ENCODE measurements around the gene TOMM20. TPM values are rescaled to one million over a fixed set of nuclear protein-coding genes. Genes with fewer than 3 reads are reported as not detected.

Gene TOMM20
- total and polyA plus RNA-seq, 2 donors (not counting 1 experiment from before 2014, with no cell fraction given) = 25.0 to 77.3 TPM

DNA sequence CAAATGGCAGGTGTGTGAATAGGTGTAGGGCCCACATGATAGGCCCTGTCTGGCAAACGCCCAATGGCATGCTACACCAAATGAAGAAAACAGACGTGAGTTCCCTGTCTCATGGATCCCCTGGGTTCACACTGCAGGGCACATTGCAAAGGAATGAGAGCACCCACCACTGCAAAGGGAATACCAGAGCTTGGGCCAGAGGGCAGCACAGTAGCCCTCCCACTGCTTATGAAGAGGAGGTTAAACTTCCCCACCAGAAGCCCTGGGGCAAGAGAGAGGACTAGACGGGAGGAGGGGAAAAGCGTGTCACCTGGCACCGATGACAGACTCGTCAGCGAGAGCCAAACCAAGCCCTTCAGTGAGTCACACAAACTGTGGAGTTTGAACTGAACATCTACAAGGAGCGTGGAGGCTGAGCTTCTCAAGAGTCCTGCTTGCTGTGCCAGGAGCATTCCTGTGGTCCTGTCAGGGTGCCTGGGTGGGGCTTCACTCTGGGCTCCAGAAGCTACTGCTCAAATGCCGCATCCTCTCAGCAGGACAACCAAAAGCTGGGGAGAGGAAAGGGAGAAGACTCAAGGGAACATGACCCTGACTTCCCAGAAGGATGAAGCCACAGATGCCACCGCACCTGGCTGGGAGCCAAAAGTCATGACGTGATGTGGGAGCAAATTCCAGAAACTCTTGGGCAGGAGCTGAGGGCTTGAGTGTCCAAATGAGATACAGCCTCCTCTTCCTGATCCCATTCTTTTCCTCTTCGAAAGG lies 61.1 kb downstream of the TOMM20 start:
- intact Hi-C loops (cut with micrococcal nuclease) = no loop called here
- Histone ChIP-seq H3K4me3 (ENCODE audit: control extremely low read depth in 1 of 5, extremely low read depth in 1 of 5, insufficient read depth in 1 of 5, low read depth in 2 of 5, low read length in 4 of 5) (no peak overlapping the region), H2AFZ (ENCODE audit: insufficient read depth, low read depth, low read length, poor library complexity, severe bottlenecking) (no peak overlapping the region), H3K9ac (ENCODE audit: low read length) (no peak overlapping the region), H3K4me1 (ENCODE audit: control insufficient read depth in 2 of 2, insufficient read depth in 2 of 2, low read length in 2 of 2) (peaks cover 7 to 8% of the 10 kb centered on the region in 2 donors), H3K36me3 (replicated peaks in 1 of 2; ENCODE audit: control extremely low read depth in 1 of 2, control insufficient read depth in 1 of 2, extremely low read depth in 1 of 2, insufficient read depth in 2 of 2, low read length in 1 of 2) (no peaks in the 10 kb centered on the region), H3K27ac (ENCODE audit: low read length in 2 of 2) (no peak overlapping the region), H3K9me3 (ENCODE audit: control extremely low read depth in 1 of 3, control insufficient read depth in 2 of 3, insufficient read depth in 1 of 3, low read length in 2 of 3) (no peaks in the 10 kb centered on the region), H3K79me2 (ENCODE audit: control insufficient read depth, insufficient read depth, low read length) (no peaks in the 10 kb centered on the region), H3K4me2 (replicated peaks; ENCODE audit: low read depth, low read length, poor library complexity, severe bottlenecking) (no peak overlapping the region), H3K27me3 (replicated peaks in 1 of 4; ENCODE audit: control extremely low read depth in 1 of 4, control insufficient read depth in 3 of 4, insufficient read depth in 4 of 4, low read length in 3 of 4) (no peaks in the 10 kb centered on the region), H4K20me1 (ENCODE audit: control insufficient read depth, insufficient read depth, low read length, poor library complexity, severe bottlenecking) (no peaks in the 10 kb centered on the region)
- peaks cover 10% of the 10 kb centered on the region for H3K4me1 Mint-ChIP-seq
- no peaks in the 10 kb centered on the region for H3K9me3 Mint-ChIP-seq (ENCODE audit: insufficient read depth)
- no peaks in the 10 kb centered on the region for H3K27me3 Mint-ChIP-seq
- ChIA-PET CTCF (interaction anchor here (1.2 kb wide), 1 partner anchor 343 kb away, joined by 3 read pairs; no protein-coding TSS in a partner anchor), POLR2A (interaction anchor here (0.6 kb wide), 1 partner anchor 37 kb away, joined by 5 read pairs; no protein-coding TSS in a partner anchor)
- 74% methylated on average over 10 of the region's 12 CpGs for WGBS (ENCODE audit: insufficient coverage)
- TF ChIP-seq, protein P1, sequence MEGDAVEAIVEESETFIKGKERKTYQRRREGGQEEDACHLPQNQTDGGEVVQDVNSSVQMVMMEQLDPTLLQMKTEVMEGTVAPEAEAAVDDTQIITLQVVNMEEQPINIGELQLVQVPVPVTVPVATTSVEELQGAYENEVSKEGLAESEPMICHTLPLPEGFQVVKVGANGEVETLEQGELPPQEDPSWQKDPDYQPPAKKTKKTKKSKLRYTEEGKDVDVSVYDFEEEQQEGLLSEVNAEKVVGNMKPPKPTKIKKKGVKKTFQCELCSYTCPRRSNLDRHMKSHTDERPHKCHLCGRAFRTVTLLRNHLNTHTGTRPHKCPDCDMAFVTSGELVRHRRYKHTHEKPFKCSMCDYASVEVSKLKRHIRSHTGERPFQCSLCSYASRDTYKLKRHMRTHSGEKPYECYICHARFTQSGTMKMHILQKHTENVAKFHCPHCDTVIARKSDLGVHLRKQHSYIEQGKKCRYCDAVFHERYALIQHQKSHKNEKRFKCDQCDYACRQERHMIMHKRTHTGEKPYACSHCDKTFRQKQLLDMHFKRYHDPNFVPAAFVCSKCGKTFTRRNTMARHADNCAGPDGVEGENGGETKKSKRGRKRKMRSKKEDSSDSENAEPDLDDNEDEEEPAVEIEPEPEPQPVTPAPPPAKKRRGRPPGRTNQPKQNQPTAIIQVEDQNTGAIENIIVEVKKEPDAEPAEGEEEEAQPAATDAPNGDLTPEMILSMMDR (IDR thresholded peaks at IDR 0.05) = no peak
- no peak overlapping the region for H3K27ac Mint-ChIP-seq
- H3K4me3 Mint-ChIP-seq = no peak overlapping the region
- DNase-seq (no peak), ATAC-seq (ENCODE audit: low read depth) (no peak)

DNA sequence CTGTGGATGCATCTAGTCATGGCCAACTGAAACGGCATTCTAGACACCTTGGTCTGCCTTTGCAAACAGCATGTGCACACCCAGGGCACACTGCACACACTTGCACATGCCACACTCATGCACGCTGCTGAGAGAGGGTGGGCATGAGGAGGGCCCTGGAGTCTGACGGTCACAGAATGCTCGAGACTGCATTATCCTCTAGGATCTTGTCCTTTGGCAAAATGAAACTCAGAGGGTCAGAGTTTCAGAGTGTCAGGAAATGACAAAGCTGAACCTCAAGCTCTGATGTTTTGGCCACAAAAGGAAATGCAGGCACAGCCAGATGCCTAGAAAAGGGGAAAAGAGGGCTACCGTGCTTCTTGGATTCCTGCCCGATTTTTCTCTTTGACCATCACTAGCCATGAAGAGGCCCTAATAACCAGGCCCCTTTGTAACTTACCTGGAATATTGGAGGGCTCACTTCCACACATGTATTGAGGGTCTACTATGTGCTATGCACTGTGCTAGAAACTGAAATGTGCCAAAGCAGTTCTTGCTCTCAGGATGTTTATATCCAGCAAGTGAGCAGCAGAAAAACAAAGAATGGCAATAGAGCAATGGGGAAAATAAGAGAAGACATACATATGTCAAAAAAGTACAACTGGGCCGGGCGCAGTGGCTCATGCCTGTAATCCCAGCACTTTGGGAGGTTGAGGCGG lies 65.4 kb downstream of the TOMM20 start:
- H3K4me3 ChIP-seq (ENCODE audit: control extremely low read depth in 1 of 5, extremely low read depth in 1 of 5, insufficient read depth in 1 of 5, low read depth in 2 of 5, low read length in 4 of 5) = no peak overlapping the region
- peaks cover 7 to 8% of the 10 kb centered on the region in 2 donors for H3K4me1 ChIP-seq (ENCODE audit: control insufficient read depth in 2 of 2, insufficient read depth in 2 of 2, low read length in 2 of 2)
- H3K36me3 ChIP-seq (replicated peaks in 1 of 2; ENCODE audit: control extremely low read depth in 1 of 2, control insufficient read depth in 1 of 2, extremely low read depth in 1 of 2, insufficient read depth in 2 of 2, low read length in 1 of 2) = no peaks in the 10 kb centered on the region
- no peak for ATAC-seq (ENCODE audit: low read depth)
- no peaks in the 10 kb centered on the region for H3K9me3 ChIP-seq (ENCODE audit: control extremely low read depth in 1 of 3, control insufficient read depth in 2 of 3, insufficient read depth in 1 of 3, low read length in 2 of 3)
- no peak for DNase-seq
- intact Hi-C loops (cut with micrococcal nuclease) = no loop called here
- peak overlapping the region; percentile 14 for H2AFZ ChIP-seq (ENCODE audit: insufficient read depth, low read depth, low read length, poor library complexity, severe bottlenecking)
- no peak overlapping the region for H3K4me3 Mint-ChIP-seq
- ChIA-PET CTCF (interaction anchor here (0.7 kb wide), 2 partner anchors 14 to 29 kb away, joined by 3 read pairs; no protein-coding TSS in a partner anchor), POLR2A (no interaction called here)
- no peak overlapping the region for H3K27ac Mint-ChIP-seq
- no peaks in the 10 kb centered on the region for H3K27me3 ChIP-seq (replicated peaks in 1 of 4; ENCODE audit: control extremely low read depth in 1 of 4, control insufficient read depth in 3 of 4, insufficient read depth in 4 of 4, low read length in 3 of 4)
- no peaks in the 10 kb centered on the region for H4K20me1 ChIP-seq (ENCODE audit: control insufficient read depth, insufficient read depth, low read length, poor library complexity, severe bottlenecking)
- TF ChIP-seq, protein P1 (IDR thresholded peaks at IDR 0.05) = no peak
- no peak for TF ChIP-seq EZH2 (IDR thresholded peaks at IDR 0.05; ENCODE audit: borderline replicate concordance, insufficient read depth, low read depth, low read length, poor library complexity, severe bottlenecking)
- H3K27ac ChIP-seq (ENCODE audit: low read length in 2 of 2) = no peak overlapping the region
- H3K4me1 Mint-ChIP-seq = peaks cover 20% of the 10 kb centered on the region
- H3K27me3 Mint-ChIP-seq = no peaks in the 10 kb centered on the region
- H3K4me2 ChIP-seq (replicated peaks; ENCODE audit: low read depth, low read length, poor library complexity, severe bottlenecking) = no peak overlapping the region
- H3K9me3 Mint-ChIP-seq (ENCODE audit: insufficient read depth) = no peaks in the 10 kb centered on the region
- WGBS (ENCODE audit: insufficient coverage) = 29% methylated on average over 7 of the region's 9 CpGs
- H3K9ac ChIP-seq (ENCODE audit: low read length) = no peak overlapping the region
- H3K79me2 ChIP-seq (ENCODE audit: control insufficient read depth, insufficient read depth, low read length) = no peaks in the 10 kb centered on the region

All from B cell (primary cell).